ENCODE results near the gene CDH18.

Gene CDH18

DNA sequence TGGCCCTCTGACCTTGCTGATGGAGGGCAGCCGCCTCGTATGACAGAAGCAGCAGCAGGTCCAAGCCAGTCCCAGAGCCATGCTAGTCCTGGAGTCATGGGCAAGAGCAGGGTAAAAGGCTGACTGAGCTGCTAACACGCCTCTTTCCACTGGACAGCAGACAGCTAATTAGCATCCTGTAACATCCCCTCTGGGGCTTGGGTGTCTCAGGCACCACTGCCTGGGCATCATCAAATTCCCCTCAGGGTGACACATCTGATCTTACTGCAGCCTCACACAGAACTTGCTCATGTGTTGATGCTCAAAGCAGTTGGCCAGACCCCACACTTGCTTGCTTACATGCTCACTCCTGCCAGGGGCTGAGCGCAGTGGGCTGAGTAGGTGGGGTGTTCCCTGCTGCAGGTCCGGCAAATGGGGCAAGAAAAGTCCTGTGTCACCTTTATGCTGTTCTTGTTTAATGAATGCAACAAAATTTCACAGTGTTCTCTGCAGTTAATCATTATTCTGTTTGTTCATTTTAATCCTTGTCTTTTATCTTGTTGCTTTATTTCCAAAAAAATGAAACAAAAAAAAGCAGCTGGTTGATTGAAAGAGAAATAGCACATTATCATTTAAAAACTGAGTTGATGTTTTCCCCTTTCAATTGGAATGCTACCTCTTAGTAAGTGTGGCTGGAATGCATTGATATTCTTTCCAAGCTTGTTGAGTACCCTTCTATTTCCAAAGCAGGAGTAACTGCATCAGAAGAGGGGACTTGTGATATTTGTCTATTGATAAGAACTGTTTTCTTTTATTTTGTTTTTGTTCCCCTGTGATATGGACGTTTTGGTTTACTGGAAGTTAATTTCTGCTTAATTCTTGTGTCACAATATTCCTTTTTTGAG, 254.1 kb downstream of the CDH18 start:
- DNase-seq (ENCODE audit: low read depth in 2 of 2) = no peak

GRCh38 chr5:19728571-19728970, 259.4 kb downstream of the CDH18 start:
- DNase-seq (ENCODE audit: low read depth in 2 of 2) = no peak

- no peak for DNase-seq (ENCODE audit: low read depth in 2 of 2)
Measured at GRCh38 chr5:19719109-19719508, 268.9 kb downstream of the CDH18 start.

DNA sequence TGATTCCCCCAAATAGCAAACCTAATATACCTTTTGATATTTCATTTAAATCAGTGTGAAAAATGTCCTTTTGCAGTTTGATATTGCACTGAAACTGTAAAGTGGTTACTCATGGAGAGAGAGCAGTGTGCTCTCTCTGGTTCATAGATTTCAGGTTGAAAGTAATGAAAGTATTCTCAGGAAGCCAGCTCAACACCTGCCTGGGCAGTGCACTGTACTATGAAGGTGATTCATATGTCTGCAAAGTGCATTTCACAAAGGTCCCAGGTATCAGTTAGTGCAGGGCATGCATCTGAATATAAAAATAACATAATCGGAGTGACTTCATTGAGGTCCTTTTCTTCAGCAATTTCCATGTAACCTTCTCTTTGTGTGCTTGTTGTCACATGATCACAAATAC, 274.3 kb downstream of the CDH18 start:
- DNase-seq (ENCODE audit: low read depth in 2 of 2) = no peak

GRCh38 chr5:19709403-19709802, 278.6 kb downstream of the CDH18 start:
- no peak for DNase-seq (ENCODE audit: low read depth in 2 of 2)

- DNase-seq (ENCODE audit: low read depth in 2 of 2) = no peak
Measured at GRCh38 chr5:19706776-19707175, 281.2 kb downstream of the CDH18 start.

GRCh38 chr5:19701731-19702130, 286.3 kb downstream of the CDH18 start:
- no peak for DNase-seq (ENCODE audit: low read depth in 2 of 2)

DNA sequence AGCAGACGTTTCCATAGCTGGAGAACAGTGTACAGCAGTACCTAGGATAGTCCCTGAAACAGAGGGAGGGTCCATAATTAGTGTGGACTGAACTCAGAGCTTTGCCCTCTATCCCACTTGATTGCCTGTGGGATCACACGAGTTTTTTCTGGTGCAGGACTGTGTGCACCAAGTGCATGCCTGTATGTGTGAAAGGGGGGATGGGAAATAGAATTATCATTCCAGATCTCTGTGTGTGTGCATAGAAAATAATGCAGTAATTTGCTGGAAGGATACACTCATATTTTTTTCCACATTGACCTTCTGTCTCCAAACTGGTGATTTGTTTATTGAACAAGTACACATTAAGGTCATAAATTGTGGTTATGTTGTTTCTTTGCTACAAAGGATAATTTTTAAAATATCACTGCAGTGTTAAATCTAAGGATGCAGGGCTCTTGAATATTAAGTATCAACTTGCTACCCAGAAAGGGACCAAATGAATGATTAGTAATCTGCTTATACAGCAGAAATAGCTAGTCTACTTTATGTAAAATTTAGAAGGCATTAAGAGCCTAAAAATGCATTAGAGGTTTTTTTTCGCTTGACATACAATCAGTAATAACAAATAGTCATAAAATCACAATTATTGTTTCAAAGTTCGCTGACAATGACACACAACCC, 292.9 kb downstream of the CDH18 start:
- DNase-seq (ENCODE audit: low read depth in 2 of 2) = no peak

DNA sequence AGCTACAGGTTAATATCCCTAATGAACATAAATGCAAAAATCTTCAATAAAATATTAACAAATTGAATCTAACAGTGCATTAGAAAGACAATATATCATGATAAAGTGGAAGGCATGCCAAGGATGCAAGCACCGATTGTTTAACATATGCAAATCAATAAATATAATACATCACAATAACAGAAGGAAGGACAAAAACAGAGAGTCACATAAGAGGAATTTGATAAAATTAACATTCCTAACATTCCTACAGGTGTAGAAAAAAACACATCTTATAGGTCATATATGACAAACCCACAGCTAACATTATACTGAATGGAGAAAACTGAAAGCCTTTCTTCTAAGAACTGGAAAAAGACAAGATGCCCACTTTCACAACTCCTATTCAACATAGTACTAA, 297.0 kb downstream of the CDH18 start:
- DNase-seq (ENCODE audit: low read depth in 2 of 2) = no peak

DNA sequence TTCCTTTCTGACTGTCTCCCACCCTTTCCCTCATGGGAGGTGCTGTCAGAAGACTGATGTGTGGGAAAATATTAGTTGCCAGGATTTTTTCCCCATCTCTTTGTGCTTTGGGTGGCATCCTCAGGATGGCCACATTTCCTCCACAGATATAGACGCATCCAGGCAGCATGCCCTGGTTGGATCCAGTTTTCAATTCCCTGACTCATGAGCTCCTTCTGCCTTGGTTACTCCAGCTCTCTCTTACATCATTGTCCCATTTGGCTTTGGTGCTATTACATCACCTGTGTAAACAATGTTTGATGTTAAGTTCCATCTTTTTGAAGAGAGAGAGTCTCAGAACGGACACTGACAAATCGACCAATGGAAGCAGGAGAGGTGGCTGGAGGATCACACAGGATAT, 302.5 kb downstream of the CDH18 start:
- no peak for DNase-seq (ENCODE audit: low read depth in 2 of 2)

DNA sequence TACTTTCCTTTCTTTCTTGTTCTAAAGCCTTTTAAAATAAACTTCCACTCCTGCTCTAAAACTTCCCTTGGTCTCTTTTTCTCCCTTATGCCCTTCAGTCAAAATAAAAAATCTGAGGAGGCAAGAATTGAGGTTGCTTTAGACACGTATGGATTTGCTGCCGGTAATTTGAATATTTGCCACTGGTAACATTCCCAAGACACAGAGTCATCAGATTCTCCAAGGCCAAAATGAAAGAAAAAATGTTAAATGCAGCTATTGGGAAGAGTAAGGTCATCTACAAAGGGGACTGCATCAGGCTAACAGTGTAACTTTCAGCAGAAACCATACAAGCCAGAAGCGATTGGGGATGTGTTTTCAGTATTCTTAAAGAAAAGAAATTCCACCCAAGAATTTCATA, 311.1 kb downstream of the CDH18 start:
- no peak for DNase-seq (ENCODE audit: low read depth in 2 of 2)

GRCh38 chr5:19660679-19661078, 327.3 kb downstream of the CDH18 start:
- DNase-seq (ENCODE audit: low read depth in 2 of 2) = no peak

DNA sequence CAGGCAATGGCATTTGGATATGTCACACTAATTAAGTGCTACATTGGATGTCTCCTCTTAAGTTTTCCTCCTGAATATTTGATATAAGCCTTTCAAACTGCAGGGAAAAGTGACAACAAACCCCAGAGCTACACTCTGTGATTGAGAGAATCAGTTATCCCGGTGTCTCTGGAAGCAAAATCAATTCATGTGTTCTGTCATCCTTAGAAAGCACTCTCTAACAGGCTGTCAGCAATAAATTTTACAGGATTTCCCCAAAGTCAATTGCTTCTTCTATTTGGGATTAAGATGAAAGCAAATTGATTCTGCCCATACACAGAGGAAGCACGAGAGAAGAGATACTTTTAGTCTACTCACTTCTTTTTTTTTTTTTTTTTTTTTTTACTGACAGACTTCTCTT, 332.4 kb downstream of the CDH18 start:
- no peak for DNase-seq (ENCODE audit: low read depth in 2 of 2)

- DNase-seq (ENCODE audit: low read depth in 2 of 2) = no peak
Measured at GRCh38 chr5:19638461-19638860, 349.5 kb downstream of the CDH18 start.

DNA sequence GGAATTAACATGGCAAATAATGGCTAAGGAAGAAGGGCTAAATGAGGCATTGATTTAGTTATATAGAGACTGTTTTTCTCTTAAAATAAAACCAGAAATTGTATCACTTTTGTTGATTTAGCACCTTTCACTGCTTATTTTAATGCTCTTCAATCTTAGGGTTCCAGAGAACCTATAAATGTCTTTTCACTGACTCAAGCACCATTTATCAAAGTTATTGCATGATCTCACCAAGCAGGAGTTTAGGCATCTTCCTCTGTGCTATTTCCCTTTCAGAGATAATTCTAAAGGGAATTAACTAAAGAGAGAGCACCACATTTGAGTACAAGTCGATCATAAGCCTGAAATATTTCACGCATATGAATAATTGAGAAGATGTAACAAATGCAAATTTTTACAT, 357.1 kb downstream of the CDH18 start:
- DNase-seq (ENCODE audit: low read depth in 2 of 2) = no peak

DNA sequence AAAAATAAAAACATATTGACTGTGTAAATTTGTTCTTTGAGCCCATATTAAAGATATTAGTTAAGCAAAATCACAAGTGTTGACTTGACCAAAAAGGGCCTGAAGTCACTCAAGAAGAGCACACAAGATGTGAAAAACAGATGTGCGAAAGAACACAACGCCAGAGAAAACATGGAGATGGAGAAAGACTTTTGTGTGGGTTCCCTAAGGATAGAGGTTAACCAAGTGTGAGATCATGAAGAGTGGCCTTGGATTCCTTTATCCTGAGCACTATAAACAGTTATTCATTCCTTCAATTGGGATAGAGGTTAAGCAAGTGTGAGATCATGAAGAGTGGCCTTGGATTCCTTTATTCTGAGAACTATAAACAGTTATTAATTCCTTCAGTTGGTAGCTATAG, 361.8 kb downstream of the CDH18 start:
- no peak for DNase-seq (ENCODE audit: low read depth in 2 of 2)

DNA sequence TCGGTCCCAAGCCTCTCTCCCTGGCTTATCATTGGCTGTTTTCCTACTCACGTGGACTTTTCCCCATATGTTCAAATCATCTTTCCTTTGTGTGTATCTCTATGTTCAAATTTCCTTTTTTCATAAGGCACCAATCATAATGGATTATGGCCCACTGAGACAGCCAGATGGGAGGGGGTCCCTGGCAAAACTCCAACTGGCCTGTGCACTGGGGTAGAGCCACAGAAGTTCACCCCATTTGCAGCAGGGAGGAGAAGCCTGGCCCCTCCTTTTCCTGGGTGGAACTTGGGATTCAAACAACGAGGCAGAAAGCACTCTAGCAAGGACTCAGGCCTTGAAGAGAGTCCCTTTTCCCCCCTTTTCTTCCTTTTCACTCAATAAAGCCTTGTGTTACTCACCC, 362.4 kb downstream of the CDH18 start:
- DNase-seq (ENCODE audit: low read depth in 2 of 2) = no peak

- DNase-seq (ENCODE audit: low read depth in 2 of 2) = no peak
Measured at GRCh38 chr5:19619571-19619970, 368.4 kb downstream of the CDH18 start.

- DNase-seq (ENCODE audit: low read depth in 2 of 2) = no peak
Measured at GRCh38 chr5:19616701-19617215, 371.2 kb downstream of the CDH18 start.

- DNase-seq (ENCODE audit: low read depth in 2 of 2) = no peak
Measured at GRCh38 chr5:19615661-19616060, 372.3 kb downstream of the CDH18 start.

GRCh38 chr5:19615071-19615470, 372.9 kb downstream of the CDH18 start:
- no peak for DNase-seq (ENCODE audit: low read depth in 2 of 2)

DNA sequence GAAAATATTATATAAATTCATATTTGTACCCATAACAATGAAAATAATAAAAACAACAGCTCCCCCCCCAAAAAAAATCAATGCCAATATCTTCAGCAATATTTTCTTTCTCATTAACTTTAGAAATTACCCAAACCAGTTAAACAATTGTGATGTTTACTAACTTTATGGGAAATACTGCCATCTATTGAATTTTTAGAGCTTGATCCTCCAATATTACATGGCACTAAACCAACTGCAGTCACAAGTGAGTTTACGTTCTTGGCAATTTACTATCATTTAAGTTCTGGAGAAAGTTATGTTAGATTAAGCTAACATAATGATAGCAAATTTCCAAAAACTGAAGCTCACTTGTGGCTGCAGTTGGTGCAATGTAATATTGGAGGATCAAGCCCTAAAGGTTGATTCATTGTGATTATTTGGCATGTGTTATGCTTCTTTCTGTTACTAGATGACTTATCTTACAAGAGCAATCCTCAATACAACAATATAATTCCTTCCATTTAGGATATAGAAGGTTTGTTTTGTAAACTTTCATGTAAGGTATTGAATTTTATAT, 379.5 kb downstream of the CDH18 start:
- no peak for DNase-seq (ENCODE audit: low read depth in 2 of 2)
